ENCODE data around the gene SPINK8.

DNA sequence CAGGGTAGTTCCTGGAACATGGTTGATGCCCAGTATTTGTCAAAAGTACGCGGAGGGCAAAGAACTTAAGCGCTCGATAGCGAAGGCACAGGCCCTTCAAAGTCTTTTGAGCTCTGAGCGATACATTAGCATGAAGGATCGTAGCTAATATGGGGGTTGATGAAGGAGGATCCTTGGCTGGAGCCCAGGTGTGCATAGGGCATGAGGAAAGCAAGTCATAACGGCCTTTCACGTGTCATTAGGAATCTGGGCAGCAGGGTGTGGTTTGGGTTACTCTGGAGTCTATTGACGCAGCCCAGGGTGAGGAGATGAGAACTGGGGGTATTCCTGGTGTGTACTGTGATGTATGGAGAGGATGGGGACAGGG lies 31.7 kb downstream of the SPINK8 start:
- TF ChIP-seq, protein P1, sequence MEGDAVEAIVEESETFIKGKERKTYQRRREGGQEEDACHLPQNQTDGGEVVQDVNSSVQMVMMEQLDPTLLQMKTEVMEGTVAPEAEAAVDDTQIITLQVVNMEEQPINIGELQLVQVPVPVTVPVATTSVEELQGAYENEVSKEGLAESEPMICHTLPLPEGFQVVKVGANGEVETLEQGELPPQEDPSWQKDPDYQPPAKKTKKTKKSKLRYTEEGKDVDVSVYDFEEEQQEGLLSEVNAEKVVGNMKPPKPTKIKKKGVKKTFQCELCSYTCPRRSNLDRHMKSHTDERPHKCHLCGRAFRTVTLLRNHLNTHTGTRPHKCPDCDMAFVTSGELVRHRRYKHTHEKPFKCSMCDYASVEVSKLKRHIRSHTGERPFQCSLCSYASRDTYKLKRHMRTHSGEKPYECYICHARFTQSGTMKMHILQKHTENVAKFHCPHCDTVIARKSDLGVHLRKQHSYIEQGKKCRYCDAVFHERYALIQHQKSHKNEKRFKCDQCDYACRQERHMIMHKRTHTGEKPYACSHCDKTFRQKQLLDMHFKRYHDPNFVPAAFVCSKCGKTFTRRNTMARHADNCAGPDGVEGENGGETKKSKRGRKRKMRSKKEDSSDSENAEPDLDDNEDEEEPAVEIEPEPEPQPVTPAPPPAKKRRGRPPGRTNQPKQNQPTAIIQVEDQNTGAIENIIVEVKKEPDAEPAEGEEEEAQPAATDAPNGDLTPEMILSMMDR (IDR thresholded peaks at IDR 0.05) = no peak
- TF ChIP-seq POLR2A (IDR thresholded peaks at IDR 0.05) (no peak), POLR2AphosphoS5 (IDR thresholded peaks at IDR 0.05) (no peak), EP300 (IDR thresholded peaks at IDR 0.05) (no peak)

Data from upper lobe of left lung (tissue), 4 donors.